HG03135 (cell line): ENCODE measurements around the gene IFT122.

Source experiments
- ATAC-seq: cut with Tn5 transposase; IDR thresholded peaks from one replicate; pipeline ENCODE4 v1.9.1; 2021; ENCODE audit warnings: mild to moderate bottlenecking, moderate library complexity; ENCODE audit not compliant: unreplicated experiment

IFT122 gene

GRCh38 chr3:129413687-129414506 lies 26.1 kb upstream of the IFT122 start:
- peak; percentile 80 for ATAC-seq

- no peak for ATAC-seq
These were observed 24.6 kb upstream of the IFT122 start for GRCh38 chr3:129415378-129415777.

- ATAC-seq, result no peak
These were observed 24.2 kb upstream of the IFT122 start for GRCh38 chr3:129415830-129416229.

- ATAC-seq, result no peak
These were observed 23.6 kb upstream of the IFT122 start for GRCh38 chr3:129416415-129416814.

GRCh38 chr3:129417326-129417725 lies 22.7 kb upstream of the IFT122 start:
- ATAC-seq, result no peak

- no peak for ATAC-seq
These were observed 21.7 kb upstream of the IFT122 start for GRCh38 chr3:129418041-129418973.

GRCh38 chr3:129419476-129419875 lies 20.5 kb upstream of the IFT122 start:
- ATAC-seq, result no peak

GRCh38 chr3:129421236-129421883 lies 18.7 kb upstream of the IFT122 start:
- no peak for ATAC-seq

- no peak for ATAC-seq
These were observed 17.9 kb upstream of the IFT122 start for GRCh38 chr3:129421988-129422745.

- no peak for ATAC-seq
These were observed 17.1 kb upstream of the IFT122 start for GRCh38 chr3:129422897-129423296.

- no peak for ATAC-seq
These were observed 15.7 kb upstream of the IFT122 start for GRCh38 chr3:129424185-129424841.

GRCh38 chr3:129425213-129425612 lies 14.8 kb upstream of the IFT122 start:
- no peak for ATAC-seq

- no peak for ATAC-seq
These were observed 14.4 kb upstream of the IFT122 start for GRCh38 chr3:129425619-129426018.

- no peak for ATAC-seq
These were observed 12.0 kb upstream of the IFT122 start for GRCh38 chr3:129428007-129428375.

- peak; percentile 91 for ATAC-seq
These were observed 11.5 kb upstream of the IFT122 start, which contains the start of gene EFCAB12 for GRCh38 chr3:129428376-129429079. TSS of gene EFCAB12 (minus strand) at chr3:129428636. CDS start at chr3:129428488, 148 bp downstream.

- no peak for ATAC-seq
These were observed 11.0 kb upstream of the IFT122 start for GRCh38 chr3:129429080-129429451.

- no peak for ATAC-seq
These were observed 10.4 kb upstream of the IFT122 start for GRCh38 chr3:129429602-129430001.

GRCh38 chr3:129432036-129432435 lies 8.0 kb upstream of the IFT122 start:
- ATAC-seq, result no peak

GRCh38 chr3:129432671-129433070 lies 7.4 kb upstream of the IFT122 start:
- ATAC-seq, result no peak
